Spleen (tissue), 11 donors: ENCODE data around the gene ARL6IP4. TPM values are rescaled to one million over a fixed set of nuclear protein-coding genes. Genes with fewer than 3 reads are reported as not detected.
A peak's percentile ranks its signal among the peaks of the same experiment; 100 is the strongest.

Experiments
- DNase-seq: peaks from one replicate; pipeline ENCODE4 v3.0.0-alpha.2; 2020
- H3K27ac ChIP-seq, 8 donors: fragments of 200-600 bp; sonication (generic) in 7 of 8; 1 replicate in 4 of 8; 2 replicates in 4 of 8; pipeline versions ENCODE4 v1.5.0 to v1.8.0; 2016 to 2021; ENCODE audit warnings: inconsistent platforms in 4 of 8, mild to moderate bottlenecking in 4 of 8, moderate library complexity in 1 of 8
- H3K27me3 ChIP-seq, 7 donors: fragments of 200-600 bp; sonication (generic) in 6 of 7; replicated peaks in 1 of 7; 1 replicate in 4 of 7; 2 replicates in 3 of 7; pipeline versions ENCODE4 v1.5.0 to v1.8.0; 2016 to 2021; ENCODE audit warnings: inconsistent platforms in 3 of 7, mild to moderate bottlenecking in 1 of 7
- H3K36me3 ChIP-seq, 6 donors: fragments of 200-600 bp; sonication (generic) in 5 of 6; 1 replicate in 4 of 6; 2 replicates in 2 of 6; pipeline versions ENCODE4 v1.5.0 to v1.8.0; 2016 to 2021; ENCODE audit warnings: inconsistent platforms in 2 of 6
- H3K4me1 ChIP-seq, 6 donors: fragments of 200-600 bp; sonication (generic) in 5 of 6; 1 replicate in 3 of 6; 2 replicates in 3 of 6; pipeline versions ENCODE4 v1.5.0 to v1.8.0; 2016 to 2021; ENCODE audit warnings: inconsistent platforms in 3 of 6
- H3K4me3 ChIP-seq, 8 donors: fragments of 200-600 bp; sonication (generic) in 7 of 8; 1 replicate in 4 of 8; 2 replicates in 4 of 8; pipeline versions ENCODE4 v1.5.0 to v1.8.0; 2016 to 2021; ENCODE audit warnings: inconsistent platforms in 4 of 8, mild to moderate bottlenecking in 4 of 8, moderate library complexity in 2 of 8
- H3K9me3 ChIP-seq, 8 donors: fragments of 200-600 bp; sonication (generic) in 7 of 8; 1 replicate in 4 of 8; 2 replicates in 4 of 8; pipeline versions ENCODE4 v1.5.0 to v1.8.0; 2016 to 2021; ENCODE audit warnings: inconsistent platforms in 4 of 8
- CTCF ChIP-seq, 11 experiments: fragments of 200-600 bp in 7 of 11; fragments of 450-650 bp in 4 of 11; sonication (generic) in 4 of 11; IDR thresholded peaks in 8 of 11; conservative IDR thresholded peaks in 3 of 11; 1 replicate in 7 of 11; 2 replicates in 4 of 11; pipeline versions ENCODE4 v1.4.0 to v1.8.0; 2016 to 2021; ENCODE audit warnings: antibody characterized with exemption in 11 of 11, inconsistent platforms in 4 of 11, mild to moderate bottlenecking in 1 of 11
- POLR2A ChIP-seq, 3 donors: fragments of 450-650 bp; IDR thresholded peaks; one replicate each; pipeline ENCODE4 v1.5.1; 2017; ENCODE audit warnings: antibody characterized with exemption in 3 of 3, mild to moderate bottlenecking in 1 of 3
- POLR2AphosphoS5 ChIP-seq, 3 donors: sonication (generic); formaldehyde crosslinking; IDR thresholded peaks; one replicate each; pipeline ENCODE4 v1.5.1; 2017; ENCODE audit warnings: antibody characterized with exemption in 3 of 3
- WGBS, 5 donors: extraction: QIAGEN DNeasy Blood & Tissue Kit in 3 of 5; methylation state at CpG; one replicate each; pipeline versions ENCODE4 v1.1.5 to v1.1.7; 2013 to 2018; 5-methylcytosine and 5-hydroxymethylcytosine counted together
- intact Hi-C: fragments of 100-400 bp; cut with DNase I; formaldehyde crosslinking; loops from one replicate; pipeline ENCODE4 v1.15.0; 2023; ENCODE audit warnings: low total_unique reads
- polyA plus RNA-seq, 3 donors: library from polyadenylated mRNA; stranded (reverse); fragments of 200-250 nt; gene quantifications; one replicate each; pipeline ENCODE4 v1.2.1, GENCODE V29; 2013
- total RNA-seq, 7 donors: library from RNA; depleted of rRNA in 3 of 7; stranded (reverse); fragments of >200 nt in 3 of 7; fragmentation: NEBNext Ultra II Directional in 4 of 7; extraction: Animal tissue kit (Norgen Biotek cat#: 25700) in 4 of 7; gene quantifications; one replicate each; pipeline versions ENCODE4 v1.1.0 to v1.2.1, GENCODE V29; 2016 to 2021
- donor health status: healthy with polysubstance abuse.
- donor health status: DM: no; HTN: no; CAD: no; lungs with moderate emphysema.
- donor health status: DM: no; HTN: no; CAD: no.
- donor health status: Bipolar disorder and iron deficiency.
- donor health status: healthy.
- donor health status: DM: no; HTN: no; CAD: no.
- donor health status: DM: yes; HTN: yes; CAD: no.

The ARL6IP4 gene
- total and polyA plus RNA-seq, 10 donors, result 150 to 419 (median 197) TPM

GRCh38 chr12:122943196-122943595 lies 37.3 kb upstream of the ARL6IP4 start:
- H3K4me3 ChIP-seq, result no peak overlapping the region
- H3K27me3 ChIP-seq, result no peaks in the 10 kb centered on the region
- no peak for DNase-seq
- H3K4me1 ChIP-seq, result peaks cover 3 to 46% (median 27%) of the 10 kb centered on the region in 6 donors
- intact Hi-C loops, result no loop called here
- no peaks in the 10 kb centered on the region for H3K36me3 ChIP-seq
- TF ChIP-seq POLR2AphosphoS5 (IDR thresholded peaks at IDR 0.05), result peak in 2 of 3 donors; percentile 42 to 53
- TF ChIP-seq POLR2A (IDR thresholded peaks at IDR 0.05), result no peak
- peak overlapping the region in 7 of 8 donors; percentile 29 to 74 (median 62) for H3K27ac ChIP-seq
- 28 to 53% (median 43%) methylated on average over 13 of the region's 13 CpGs for whole genome bisulfite sequencing, 5 donors
- H3K9me3 ChIP-seq, result no peaks in the 10 kb centered on the region

- Histone ChIP-seq H3K27me3 (no peaks in the 10 kb centered on the region), H3K4me1 (peaks cover 3 to 51% (median 27%) of the 10 kb centered on the region in 6 donors), H3K4me3 (no peak overlapping the region), H3K36me3 (no peaks in the 10 kb centered on the region), H3K27ac (no peak overlapping the region), H3K9me3 (no peaks in the 10 kb centered on the region)
- TF ChIP-seq POLR2AphosphoS5 (IDR thresholded peaks at IDR 0.05) (no peak), POLR2A (IDR thresholded peaks at IDR 0.05) (no peak), CTCF (IDR thresholded peaks at IDR 0.05 in 8 of 11, conservative IDR thresholded peaks at IDR 0.05 in 3 of 11) (no peak)
- no peak for DNase-seq
- WGBS, 5 donors, result 84 to 92% (median 89%) methylated on average over 9 to 14 of the region's 14 CpGs
- intact Hi-C loops, result no loop called here
Observed at GRCh38 chr12:122944605-122945592, 35.6 kb upstream of the ARL6IP4 start.

- Histone ChIP-seq H3K9me3 (no peaks in the 10 kb centered on the region), H3K4me3 (no peak overlapping the region), H3K4me1 (peaks cover 3 to 58% (median 28%) of the 10 kb centered on the region in 6 donors), H3K27me3 (no peaks in the 10 kb centered on the region), H3K36me3 (no peaks in the 10 kb centered on the region), H3K27ac (peak overlapping the region in 6 of 8 donors; percentile 6 to 75 (median 57))
- TF ChIP-seq POLR2AphosphoS5 (IDR thresholded peaks at IDR 0.05) (peak; percentile 59 to 73 (median 59)), CTCF (IDR thresholded peaks at IDR 0.05 in 8 of 11, conservative IDR thresholded peaks at IDR 0.05 in 3 of 11) (peak in 2 of 11 experiments; percentile 10 to 13), POLR2A (IDR thresholded peaks at IDR 0.05) (no peak)
- intact Hi-C loops, result no loop called here
- 25 to 48% (median 30%) methylated on average over 6 to 10 of the region's 10 CpGs for WGBS, 5 donors
- peak; percentile 88 for DNase-seq
Observed at GRCh38 chr12:122946690-122947341, 33.7 kb upstream of the ARL6IP4 start.

GRCh38 chr12:122947352-122947792 lies 33.1 kb upstream of the ARL6IP4 start:
- intact Hi-C loops, result no loop called here
- no peak for DNase-seq
- H3K36me3 ChIP-seq, result no peaks in the 10 kb centered on the region
- H3K4me3 ChIP-seq, result no peak overlapping the region
- H3K4me1 ChIP-seq, result peaks cover 3 to 60% (median 31%) of the 10 kb centered on the region in 6 donors
- no peaks in the 10 kb centered on the region for H3K9me3 ChIP-seq
- no peaks in the 10 kb centered on the region for H3K27me3 ChIP-seq
- TF ChIP-seq POLR2A (IDR thresholded peaks at IDR 0.05), result no peak
- peak in 2 of 3 donors; percentile 32 to 33 for TF ChIP-seq POLR2AphosphoS5 (IDR thresholded peaks at IDR 0.05)
- TF ChIP-seq CTCF (IDR thresholded peaks at IDR 0.05 in 8 of 11, conservative IDR thresholded peaks at IDR 0.05 in 3 of 11), result peak in 6 of 11 experiments; percentile 21 to 30 (median 28)
- 42 to 63% (median 55%) methylated on average over 4 to 15 of the region's 15 CpGs for WGBS, 5 donors
- H3K27ac ChIP-seq, result peak overlapping the region in 6 of 8 donors; percentile 6 to 75 (median 57)
